ENCODE measurements around the gene UNC5A. TPM values are rescaled to one million over a fixed set of nuclear protein-coding genes. Genes with fewer than 3 reads are reported as not detected.

The UNC5A gene
- total RNA-seq, 2 experiments from 2014 or later = not detected

DNA sequence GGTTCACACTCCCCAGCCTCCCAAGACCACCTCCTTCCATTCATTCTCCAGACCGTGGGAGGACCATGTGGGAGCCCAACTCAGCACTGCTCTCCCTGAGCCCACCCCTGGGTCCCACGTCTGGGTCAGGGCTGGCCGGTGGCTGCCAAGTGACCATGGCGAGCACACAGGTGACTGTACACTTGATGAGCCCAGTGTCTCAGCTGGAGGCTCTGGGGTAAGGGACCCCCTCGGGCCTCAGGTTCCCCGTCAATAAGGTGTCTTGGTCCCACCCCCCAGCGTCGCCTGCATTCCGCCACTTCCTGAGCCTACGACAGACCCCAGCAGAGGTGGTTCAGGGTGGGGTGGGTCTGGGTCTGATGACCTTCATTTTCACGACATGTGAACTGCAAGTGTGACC lies 50.0 kb downstream of the UNC5A start:
- TF ChIP-seq, protein P1, sequence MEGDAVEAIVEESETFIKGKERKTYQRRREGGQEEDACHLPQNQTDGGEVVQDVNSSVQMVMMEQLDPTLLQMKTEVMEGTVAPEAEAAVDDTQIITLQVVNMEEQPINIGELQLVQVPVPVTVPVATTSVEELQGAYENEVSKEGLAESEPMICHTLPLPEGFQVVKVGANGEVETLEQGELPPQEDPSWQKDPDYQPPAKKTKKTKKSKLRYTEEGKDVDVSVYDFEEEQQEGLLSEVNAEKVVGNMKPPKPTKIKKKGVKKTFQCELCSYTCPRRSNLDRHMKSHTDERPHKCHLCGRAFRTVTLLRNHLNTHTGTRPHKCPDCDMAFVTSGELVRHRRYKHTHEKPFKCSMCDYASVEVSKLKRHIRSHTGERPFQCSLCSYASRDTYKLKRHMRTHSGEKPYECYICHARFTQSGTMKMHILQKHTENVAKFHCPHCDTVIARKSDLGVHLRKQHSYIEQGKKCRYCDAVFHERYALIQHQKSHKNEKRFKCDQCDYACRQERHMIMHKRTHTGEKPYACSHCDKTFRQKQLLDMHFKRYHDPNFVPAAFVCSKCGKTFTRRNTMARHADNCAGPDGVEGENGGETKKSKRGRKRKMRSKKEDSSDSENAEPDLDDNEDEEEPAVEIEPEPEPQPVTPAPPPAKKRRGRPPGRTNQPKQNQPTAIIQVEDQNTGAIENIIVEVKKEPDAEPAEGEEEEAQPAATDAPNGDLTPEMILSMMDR (IDR thresholded peaks at IDR 0.05) = no peak
- ATAC-seq (ENCODE audit: poor library complexity) (no peak), DNase-seq (no peak)
- Histone ChIP-seq H3K4me3 (ENCODE audit: low read length) (no peak overlapping the region), H3K9me3 (ENCODE audit: control insufficient read depth in 1 of 2, insufficient read depth in 1 of 2, low read length in 2 of 2) (peaks cover 0 to 26% of the 10 kb centered on the region in 2 experiments), H3K4me1 (ENCODE audit: insufficient read depth, low read length) (no peaks in the 10 kb centered on the region), H3K27ac (ENCODE audit: low read depth in 1 of 2, low read length in 2 of 2) (no peak overlapping the region), H3K27me3 (ENCODE audit: control insufficient read depth in 1 of 2, insufficient read depth in 2 of 2, low read length in 2 of 2) (peaks cover 32 to 33% of the 10 kb centered on the region in 2 experiments), H3K36me3 (ENCODE audit: insufficient read depth, low read length) (no peaks in the 10 kb centered on the region)
- Mint-ChIP-seq H3K36me3 (ENCODE audit: low read depth) (no peaks in the 10 kb centered on the region), H3K27ac (no peak overlapping the region), H3K9me3 (no peaks in the 10 kb centered on the region), H3K27me3 (peaks cover 33% of the 10 kb centered on the region), H3K4me1 (ENCODE audit: low read depth) (no peaks in the 10 kb centered on the region), H3K4me3 (no peak overlapping the region)
- POLR2A ChIA-PET = no interaction called here
- intact Hi-C loops (cut with DNase I, micrococcal nuclease) = no loop called here
- CTCF ChIA-PET = no interaction called here

DNA sequence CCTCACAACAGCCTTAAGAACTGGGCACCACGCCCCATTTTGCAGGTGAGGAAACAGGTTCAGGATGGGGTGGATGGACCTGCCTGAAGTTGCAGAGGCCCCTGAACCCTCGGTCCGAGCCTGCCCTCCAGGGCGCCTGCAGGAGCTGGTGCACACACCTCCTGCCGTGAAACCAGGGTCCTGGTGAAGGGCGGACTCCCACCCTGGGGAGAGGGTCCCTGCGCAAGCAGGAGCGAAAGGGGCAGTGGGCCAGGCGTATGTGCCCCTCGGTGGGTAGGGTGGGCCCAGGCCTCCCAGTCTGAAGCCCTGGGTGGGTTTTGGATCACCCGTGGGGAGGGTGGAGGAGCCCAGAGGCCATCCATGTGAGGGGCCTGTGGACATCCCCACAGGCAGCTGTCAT lies 50.9 kb downstream of the UNC5A start:
- ChIA-PET CTCF (no interaction called here), POLR2A (no interaction called here)
- no peak overlapping the region for H3K4me3 Mint-ChIP-seq
- no peak for DNase-seq
- peaks cover 40% of the 10 kb centered on the region for H3K27me3 Mint-ChIP-seq
- no peaks in the 10 kb centered on the region for H3K4me1 ChIP-seq (ENCODE audit: insufficient read depth, low read length)
- ATAC-seq (ENCODE audit: poor library complexity) = no peak
- no peaks in the 10 kb centered on the region for H3K4me1 Mint-ChIP-seq (ENCODE audit: low read depth)
- H3K27ac ChIP-seq (ENCODE audit: low read depth in 1 of 2, low read length in 2 of 2) = no peak overlapping the region
- peaks cover 0 to 26% of the 10 kb centered on the region in 2 experiments for H3K9me3 ChIP-seq (ENCODE audit: control insufficient read depth in 1 of 2, insufficient read depth in 1 of 2, low read length in 2 of 2)
- TF ChIP-seq, protein P1 (IDR thresholded peaks at IDR 0.05) = no peak
- H3K4me3 ChIP-seq (ENCODE audit: low read length) = no peak overlapping the region
- no peaks in the 10 kb centered on the region for H3K9me3 Mint-ChIP-seq
- no peaks in the 10 kb centered on the region for H3K36me3 ChIP-seq (ENCODE audit: insufficient read depth, low read length)
- peaks cover 40 to 42% of the 10 kb centered on the region in 2 experiments for H3K27me3 ChIP-seq (ENCODE audit: control insufficient read depth in 1 of 2, insufficient read depth in 2 of 2, low read length in 2 of 2)
- H3K36me3 Mint-ChIP-seq (ENCODE audit: low read depth) = no peaks in the 10 kb centered on the region
- H3K27ac Mint-ChIP-seq = no peak overlapping the region
- intact Hi-C loops (cut with DNase I, micrococcal nuclease) = no loop called here

DNA sequence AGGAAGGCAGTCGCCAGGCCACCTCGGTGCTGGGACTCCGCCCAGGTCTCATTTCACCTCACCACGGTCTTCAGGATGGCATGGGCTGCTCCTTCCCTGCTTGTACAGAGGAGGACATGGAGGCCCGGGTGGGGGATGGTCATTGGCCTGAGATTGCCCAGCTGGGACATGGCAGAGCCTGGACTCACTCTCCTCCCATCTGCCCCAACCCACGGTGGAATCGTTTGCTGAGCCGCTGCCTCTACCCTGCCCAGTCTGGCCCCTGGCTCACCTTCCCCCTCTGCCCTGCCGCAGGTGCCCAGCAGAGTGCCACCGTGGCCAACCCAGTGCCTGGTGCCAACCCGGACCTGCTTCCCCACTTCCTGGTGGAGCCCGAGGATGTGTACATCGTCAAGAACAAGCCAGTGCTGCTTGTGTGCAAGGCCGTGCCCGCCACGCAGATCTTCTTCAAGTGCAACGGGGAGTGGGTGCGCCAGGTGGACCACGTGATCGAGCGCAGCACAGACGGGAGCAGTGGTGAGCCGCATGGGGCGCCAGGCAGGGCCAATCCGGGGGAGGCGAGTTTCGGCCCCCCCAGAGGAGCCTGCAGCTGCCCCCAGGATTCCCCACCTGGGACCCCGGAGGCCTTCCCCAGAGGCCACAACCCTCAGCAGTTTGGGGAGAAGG lies 52.1 kb downstream of the UNC5A start:
- Histone ChIP-seq H3K9me3 (ENCODE audit: control insufficient read depth in 1 of 2, insufficient read depth in 1 of 2, low read length in 2 of 2) (peaks cover 0 to 26% of the 10 kb centered on the region in 2 experiments), H3K4me3 (ENCODE audit: low read length) (no peak overlapping the region), H3K27ac (ENCODE audit: low read depth in 1 of 2, low read length in 2 of 2) (no peak overlapping the region), H3K36me3 (ENCODE audit: insufficient read depth, low read length) (no peaks in the 10 kb centered on the region), H3K4me1 (ENCODE audit: insufficient read depth, low read length) (no peaks in the 10 kb centered on the region), H3K27me3 (ENCODE audit: control insufficient read depth in 1 of 2, insufficient read depth in 2 of 2, low read length in 2 of 2) (peaks cover 44 to 50% of the 10 kb centered on the region in 2 experiments)
- ATAC-seq (ENCODE audit: poor library complexity) (no peak), DNase-seq (no peak)
- Mint-ChIP-seq H3K36me3 (ENCODE audit: low read depth) (no peaks in the 10 kb centered on the region), H3K27ac (no peak overlapping the region), H3K27me3 (peaks cover 49% of the 10 kb centered on the region), H3K9me3 (no peaks in the 10 kb centered on the region), H3K4me1 (ENCODE audit: low read depth) (no peaks in the 10 kb centered on the region), H3K4me3 (no peak overlapping the region)
- POLR2A ChIA-PET = no interaction called here
- CTCF ChIA-PET = no interaction called here
- TF ChIP-seq, protein P1 (IDR thresholded peaks at IDR 0.05) = no peak
- intact Hi-C loops (cut with DNase I, micrococcal nuclease) = no loop called here

Measured in CD4-positive, alpha-beta T cell (primary cell).